ENCODE data around the gene PICK1. TPM values are rescaled to one million over a fixed set of nuclear protein-coding genes. Genes with fewer than 3 reads are reported as not detected.

The PICK1 gene
- total and polyA plus RNA-seq, 2 of the 8 experiments (the other 6 are each of a cell fraction or from before 2014, with no cell fraction given) = 20.4 to 22.9 TPM

DNA sequence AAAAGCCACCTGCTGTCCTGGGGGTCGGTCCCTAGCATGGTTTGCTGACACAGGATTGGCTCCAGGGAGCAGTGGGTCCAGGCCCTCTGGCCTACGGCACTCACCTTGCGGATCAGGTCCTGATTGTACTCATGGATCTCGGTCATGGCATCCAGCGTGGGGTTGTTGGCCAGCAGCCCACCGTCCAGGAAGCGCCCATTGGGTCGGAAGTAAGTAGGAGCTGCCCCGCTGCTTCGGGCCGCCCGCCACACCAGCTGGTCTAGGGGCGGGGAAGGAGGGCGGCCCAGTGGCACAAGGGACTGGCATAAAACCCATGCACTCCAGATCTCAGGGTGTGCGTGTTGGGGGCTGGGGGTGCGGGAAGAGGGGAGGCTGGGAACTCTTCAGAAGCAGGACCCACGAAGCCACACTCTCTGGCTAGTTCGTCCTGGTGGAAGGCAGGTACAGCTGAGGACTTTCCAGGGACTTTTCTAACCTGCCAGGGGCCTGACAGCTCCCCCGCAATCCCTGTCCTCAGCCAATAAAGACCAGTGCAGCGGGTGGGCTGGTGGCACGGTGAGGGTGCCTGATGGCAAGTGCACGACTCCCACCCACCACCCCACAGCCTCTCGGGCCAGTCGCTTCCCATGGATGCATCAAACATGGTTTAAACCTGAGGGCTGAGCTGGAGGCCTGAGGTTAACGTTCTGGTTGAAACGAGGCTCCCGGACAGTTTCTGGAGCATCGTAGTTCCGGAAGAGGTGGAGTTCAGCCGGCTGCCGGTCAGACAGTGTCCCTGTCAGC, 58.4 kb downstream of the PICK1 start:
- Histone ChIP-seq H2BK15ac (ENCODE audit: low read length) (no peak overlapping the region; the same call in 1 of the 2 replicates), H3K9ac (replicated peaks in 1 of 4; ENCODE audit: extremely low read depth in 1 of 4, low read depth in 3 of 4, low read length in 3 of 4) (no peak overlapping the region), H4K8ac (ENCODE audit: extremely low read depth, insufficient read depth, low read length) (no peak overlapping the region), H2BK5ac (ENCODE audit: low read depth, low read length) (0 out of 2 replicates have a peak overlapping the region, but pooled peaks have one; percentile 60), H3K23ac (ENCODE audit: insufficient read length) (no peak overlapping the region), H3K14ac (ENCODE audit: insufficient read length) (no peak overlapping the region), H4K91ac (replicated peaks; ENCODE audit: insufficient read length, low read length) (no peak overlapping the region), H2BK20ac (ENCODE audit: low read length) (peak overlapping the region; percentile 21; the same call in 1 of the 2 replicates), H3K27ac (ENCODE audit: low read depth, low read length) (no peak overlapping the region), H3K27me3 (replicated peaks in 1 of 4; ENCODE audit: control insufficient read depth in 3 of 4, extremely low read depth in 1 of 4, insufficient read depth in 3 of 4, low read length in 3 of 4) (no peaks in the 10 kb centered on the region; a peak in 2 of 7 replicates), H3K4me2 (ENCODE audit: insufficient read depth in 1 of 2, low read depth in 2 of 2, low read length in 2 of 2) (no peak overlapping the region), H3K4me1 (replicated peaks in 1 of 4; ENCODE audit: control insufficient read depth in 3 of 4, insufficient read depth in 4 of 4, low read length in 3 of 4) (peaks cover 0 to 6% (median 3%) of the 10 kb centered on the region in 4 experiments; a peak in 4 of 7 replicates), H3K4ac (replicated peaks; ENCODE audit: insufficient read length, low read depth, low read length) (no peak overlapping the region), H2AK5ac (ENCODE audit: low read depth, low read length) (no peak overlapping the region), H3K79me1 (ENCODE audit: low read depth, low read length) (no peaks in the 10 kb centered on the region), H3K36me3 (ENCODE audit: control insufficient read depth in 2 of 4, insufficient read depth in 4 of 4, low read length in 3 of 4) (no peaks in the 10 kb centered on the region), H3K56ac (replicated peaks; ENCODE audit: insufficient read length, low read depth, low read length) (no peak overlapping the region), H3K4me3 (ENCODE audit: extremely low read depth in 1 of 4, insufficient read depth in 2 of 4, low read depth in 3 of 4, low read length in 4 of 4) (no peak overlapping the region), H3K23me2 (ENCODE audit: low read depth, low read length) (no peaks in the 10 kb centered on the region), H2AFZ (ENCODE audit: low read length) (no peak overlapping the region), H3K9me3 (ENCODE audit: insufficient read depth in 2 of 2, low read depth in 1 of 2, low read length in 1 of 2) (no peaks in the 10 kb centered on the region), H3K18ac (ENCODE audit: extremely low read depth, low read length) (no peak overlapping the region), H2BK120ac (replicated peaks; ENCODE audit: low read depth, low read length) (no peak overlapping the region), H4K5ac (ENCODE audit: insufficient read length, low read depth, low read length) (no peak overlapping the region), H2BK12ac (ENCODE audit: low read depth, low read length) (peak overlapping the region; percentile 75; the same call in 1 of the 2 replicates), H4K20me1 (replicated peaks in 1 of 2; ENCODE audit: control insufficient read depth in 1 of 2, insufficient read depth in 2 of 2, low read length in 2 of 2) (no peaks in the 10 kb centered on the region), H3K79me2 (ENCODE audit: control insufficient read depth in 1 of 2, insufficient read depth in 2 of 2, low read length in 2 of 2) (no peaks in the 10 kb centered on the region)
- WGBS, 2 experiments (ENCODE audit: extremely low coverage in 1 of 2, insufficient coverage in 1 of 2, insufficient read length in 1 of 2, insufficient replicate concordance in 2 of 2, low coverage in 1 of 2, low lambda C conversion rate in 2 of 2, missing lambda C conversion rate in 1 of 2) = 96% methylated on average over 30 of the region's 31 CpGs; no CpG with 5 or more reads in 1 of the 2 experiments
- DNase-seq (ENCODE audit: low read depth in 1 of 2, low spot score in 2 of 2) = no peak
- no peak for FAIRE-seq
- ChIA-PET CTCF (ENCODE audit: partially characterized antibody) (interaction anchor here (0.7 to 10.2 kb wide), 25 partner anchors 9 to 238 kb away, joined by 3 to 194 read pairs (median 6); partner anchors contain the start of genes C22orf23 and POLR2F), POLR2A (ENCODE audit: partially characterized antibody) (interaction anchor here (1.3 kb wide), 1 partner anchor 8 kb away, joined by 3 read pairs; no protein-coding TSS in a partner anchor)
- TF ChIP-seq ATF3 (IDR thresholded peaks at IDR 0.05; ENCODE audit: insufficient read depth, low read depth, low read length) = no peak
- no peak for TF ChIP-seq CBX8 (IDR thresholded peaks at IDR 0.05; ENCODE audit: borderline replicate concordance, low read depth, low read length)
- TF ChIP-seq HDAC2 (IDR thresholded peaks at IDR 0.05; ENCODE audit: borderline replicate concordance in 1 of 2, low read depth in 2 of 2, low read length in 2 of 2) = no peak
- TF ChIP-seq GTF2F1 (IDR thresholded peaks at IDR 0.05; ENCODE audit: borderline replicate concordance, low read depth, low read length) = no peak
- TF ChIP-seq KDM1A (IDR thresholded peaks at IDR 0.05; ENCODE audit: borderline replicate concordance, low read length) = no peak
- no peak for TF ChIP-seq YY1 (IDR thresholded peaks at IDR 0.05; ENCODE audit: low read depth, low read length)
- no peak for TF ChIP-seq TBP (IDR thresholded peaks at IDR 0.05; ENCODE audit: low read depth, low read length)
- no peak for TF ChIP-seq CEBPB (IDR thresholded peaks at IDR 0.05; ENCODE audit: low read depth, low read length)
- no peak for TF ChIP-seq HDAC6 (IDR thresholded peaks at IDR 0.05; ENCODE audit: low read depth, low read length)
- no peak for TF ChIP-seq GABPA (IDR thresholded peaks at IDR 0.05; ENCODE audit: borderline replicate concordance, insufficient read depth, low read length)
- TF ChIP-seq MAFK (IDR thresholded peaks at IDR 0.05; ENCODE audit: low read depth, low read length) = no peak
- no peak for TF ChIP-seq TCF12 (IDR thresholded peaks at IDR 0.05; ENCODE audit: low read depth, low read length)
